Measurements from ENCODE around the gene DPM1.
"Not testable (repeated sequence)": the region's sequence is repeated elsewhere in the genome, so short reads cannot be mapped to it uniquely, and the experiment has no call there.

DPM1 gene

GRCh38 chr20:50980071-50980681 is 21.8 kb upstream of the DPM1 start:
- no peak for DNase-seq (ENCODE audit: low read depth)

GRCh38 chr20:50978533-50978932 is 20.2 kb upstream of the DPM1 start:
- DNase-seq (ENCODE audit: low read depth): not testable (repeated sequence)

GRCh38 chr20:50977066-50978021 is 19.0 kb upstream of the DPM1 start:
- DNase-seq (ENCODE audit: low read depth): no peak

DNA sequence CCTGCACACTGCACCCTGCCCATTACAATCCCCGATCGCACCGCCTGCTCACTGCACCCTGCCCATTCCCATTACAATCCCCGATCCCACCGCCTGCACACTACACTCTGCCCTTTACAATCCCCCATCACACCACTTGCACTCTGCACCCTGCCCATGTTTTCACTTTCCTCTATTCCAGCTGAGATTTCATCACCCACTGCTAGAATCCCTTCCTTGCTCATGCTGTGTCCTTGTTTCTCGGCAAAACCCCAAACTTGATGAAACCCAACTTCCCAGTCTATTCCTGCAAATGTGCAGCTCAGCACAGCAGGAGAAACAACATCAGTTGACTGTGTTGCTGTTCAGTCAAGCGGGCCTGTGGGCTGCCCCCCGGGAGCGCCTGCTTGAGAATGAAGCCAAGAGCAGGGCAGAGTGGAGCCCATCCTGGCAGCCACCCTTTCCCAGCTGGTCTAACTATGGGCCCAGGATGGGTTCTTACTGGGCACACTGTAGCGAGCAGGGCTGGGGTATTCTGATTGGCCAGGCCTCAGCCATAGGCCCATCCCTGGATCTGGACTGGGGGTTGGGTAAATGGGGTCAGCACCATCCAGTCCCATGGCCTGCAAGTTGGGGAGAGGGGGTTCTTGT is 17.5 kb upstream of the DPM1 start:
- DNase-seq (ENCODE audit: low read depth): no peak

DNA sequence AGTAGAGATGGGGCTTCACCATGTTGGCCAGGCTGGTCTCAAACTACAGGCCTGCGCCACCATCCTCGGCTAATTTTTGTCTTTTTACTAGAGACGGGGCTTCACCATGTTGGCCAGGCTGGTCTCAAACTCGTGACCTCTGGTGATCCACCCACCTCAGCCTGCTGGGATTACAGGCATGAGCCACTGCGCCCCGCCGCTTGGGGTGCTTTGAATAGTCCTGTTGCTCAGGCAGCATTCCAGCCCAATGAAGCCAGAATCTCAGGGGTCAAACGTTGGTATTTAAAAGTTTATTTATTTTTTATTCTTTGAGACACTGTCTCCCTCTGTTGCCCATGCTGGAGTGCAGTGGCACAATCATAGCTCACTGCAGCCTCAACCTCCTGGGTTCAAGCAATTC is 11.6 kb upstream of the DPM1 start:
- DNase-seq (ENCODE audit: low read depth): no peak

GRCh38 chr20:50969435-50969834 is 11.1 kb upstream of the DPM1 start:
- no peak for DNase-seq (ENCODE audit: low read depth)

GRCh38 chr20:50968289-50968688 is 10.0 kb upstream of the DPM1 start:
- no peak for DNase-seq (ENCODE audit: low read depth)

GRCh38 chr20:50967586-50967985 is 9.3 kb upstream of the DPM1 start:
- DNase-seq (ENCODE audit: low read depth): no peak

DNA sequence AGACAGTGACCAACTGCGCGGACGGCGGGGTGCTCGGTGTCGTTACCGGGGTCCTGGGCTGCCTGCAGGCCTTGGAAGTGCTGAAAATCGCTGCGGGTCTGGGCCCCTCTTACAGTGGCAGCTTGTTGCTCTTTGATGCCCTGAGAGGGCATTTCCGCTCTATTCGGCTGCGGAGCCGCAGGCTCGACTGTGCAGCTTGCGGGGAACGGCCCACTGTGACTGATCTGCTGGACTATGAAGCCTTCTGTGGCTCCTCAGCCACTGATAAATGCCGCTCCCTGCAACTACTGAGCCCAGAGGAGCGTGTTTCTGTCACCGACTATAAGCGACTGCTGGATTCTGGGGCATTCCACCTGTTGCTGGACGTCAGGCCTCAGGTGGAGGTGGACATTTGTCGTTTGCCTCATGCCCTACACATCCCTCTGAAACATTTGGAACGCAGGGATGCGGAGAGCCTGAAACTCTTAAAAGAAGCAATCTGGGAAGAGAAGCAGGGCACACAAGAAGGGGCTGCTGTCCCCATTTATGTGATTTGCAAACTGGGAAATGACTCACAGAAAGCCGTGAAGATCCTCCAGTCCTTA is 1.3 kb upstream of the DPM1 start:
- no peak for DNase-seq (ENCODE audit: low read depth)

GRCh38 chr20:50958615-50959542 is 547 bp upstream of the DPM1 start, which contains the start of gene MOCS3:
Gene MOCS3 (plus strand): TSS chr20:50958818. CDS start chr20:50958843, 25 bp downstream.
- DNase-seq (ENCODE audit: low read depth): peak; percentile 64

DNA sequence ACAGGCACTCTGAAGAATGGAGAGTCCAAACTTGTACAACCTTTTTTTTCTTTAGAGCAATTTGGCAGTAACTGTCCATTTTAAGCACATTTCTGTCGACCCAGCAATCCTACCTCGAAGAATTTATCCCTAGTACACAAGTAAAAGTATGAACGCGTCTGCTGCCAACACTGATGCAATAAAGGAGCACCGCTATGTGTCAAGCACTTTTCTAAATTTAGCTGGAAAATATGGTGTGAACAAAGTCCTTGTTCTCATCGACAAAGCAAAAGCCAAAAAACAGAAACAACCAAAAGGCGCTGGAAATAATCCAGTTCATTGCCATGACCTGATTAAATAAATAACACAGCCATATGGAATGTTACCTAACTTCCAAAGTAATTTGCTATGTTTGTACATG is 1.1 kb downstream of the DPM1 start:
- no peak for DNase-seq (ENCODE audit: low read depth)

- no peak for DNase-seq (ENCODE audit: low read depth)
Measured at GRCh38 chr20:50953821-50954220, 4.5 kb downstream of the DPM1 start.

GRCh38 chr20:50953196-50953595 is 5.1 kb downstream of the DPM1 start:
- no peak for DNase-seq (ENCODE audit: low read depth)

DNA sequence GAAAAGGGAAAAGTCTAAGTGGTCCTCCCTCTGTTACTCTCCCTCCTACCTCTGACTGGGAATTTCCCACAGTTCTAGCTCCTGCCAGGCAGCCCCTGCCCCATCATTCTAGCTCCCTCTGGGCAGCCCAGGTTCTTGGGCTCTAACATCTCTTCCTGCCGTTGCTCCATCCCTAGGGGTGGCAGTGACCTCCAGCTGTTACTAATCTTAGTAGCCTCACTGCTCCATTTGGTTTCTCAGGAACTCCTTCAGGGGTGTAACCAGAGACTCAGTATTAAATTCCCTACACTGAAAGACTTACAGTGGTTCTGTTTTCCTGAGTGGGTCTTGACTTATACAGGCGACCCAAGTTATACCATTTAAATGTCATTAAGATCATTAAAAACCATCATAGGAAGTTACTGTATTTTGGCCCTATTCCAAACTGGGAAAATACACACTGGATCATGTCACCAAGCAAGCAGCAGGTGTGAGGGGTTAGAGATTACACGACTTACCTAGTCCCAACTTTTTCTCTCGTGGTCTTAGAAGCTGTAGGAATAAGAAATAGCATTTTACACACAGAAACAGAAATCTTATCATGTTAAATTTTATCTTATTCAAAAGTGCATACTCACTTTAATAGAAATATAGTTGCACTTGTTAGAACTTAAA is 10.1 kb downstream of the DPM1 start:
- no peak for DNase-seq (ENCODE audit: low read depth)

DNA sequence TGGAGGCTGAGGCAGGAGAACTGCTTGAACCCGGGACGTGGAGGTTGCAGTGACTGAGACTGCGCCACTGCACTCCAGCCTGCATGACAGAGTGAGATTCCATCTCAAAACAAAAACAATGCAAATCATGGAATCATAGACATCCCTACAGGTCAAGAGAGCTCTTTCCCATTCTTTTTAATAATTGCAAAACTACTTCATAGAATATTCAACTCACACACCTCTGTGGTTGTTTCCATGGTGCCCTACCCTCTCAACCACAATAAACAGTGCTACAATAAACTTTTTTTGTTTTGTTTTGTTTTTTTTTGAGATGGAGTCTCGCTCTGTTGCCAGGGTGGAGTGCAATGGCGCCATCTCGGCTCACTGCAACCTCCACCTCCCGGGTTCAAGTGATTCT is 15.3 kb downstream of the DPM1 start:
- no peak for DNase-seq (ENCODE audit: low read depth)

DNA sequence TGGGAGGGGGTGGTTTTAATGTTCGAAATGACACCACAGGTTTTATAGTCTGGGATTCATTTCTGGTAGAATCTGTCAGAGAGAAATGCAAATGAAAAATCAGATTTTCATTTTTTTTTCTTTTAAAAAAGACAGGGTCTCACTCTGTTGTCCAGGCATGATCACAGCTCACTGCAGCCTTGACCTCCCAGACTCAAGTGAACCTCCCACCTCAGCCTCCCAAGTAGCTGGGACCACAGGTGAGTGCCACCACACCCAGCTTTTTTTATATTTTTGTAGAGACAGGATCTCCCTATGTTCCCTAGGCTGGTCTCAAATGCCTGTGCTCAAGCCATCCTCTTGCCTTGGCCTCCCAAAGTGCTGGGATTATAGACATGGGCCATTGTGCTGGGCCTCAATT is 24.7 kb downstream of the DPM1 start:
- no peak for DNase-seq (ENCODE audit: low read depth)

- DNase-seq (ENCODE audit: low read depth): no peak
Measured at GRCh38 chr20:50932691-50933280, 25.5 kb downstream of the DPM1 start.

DNA sequence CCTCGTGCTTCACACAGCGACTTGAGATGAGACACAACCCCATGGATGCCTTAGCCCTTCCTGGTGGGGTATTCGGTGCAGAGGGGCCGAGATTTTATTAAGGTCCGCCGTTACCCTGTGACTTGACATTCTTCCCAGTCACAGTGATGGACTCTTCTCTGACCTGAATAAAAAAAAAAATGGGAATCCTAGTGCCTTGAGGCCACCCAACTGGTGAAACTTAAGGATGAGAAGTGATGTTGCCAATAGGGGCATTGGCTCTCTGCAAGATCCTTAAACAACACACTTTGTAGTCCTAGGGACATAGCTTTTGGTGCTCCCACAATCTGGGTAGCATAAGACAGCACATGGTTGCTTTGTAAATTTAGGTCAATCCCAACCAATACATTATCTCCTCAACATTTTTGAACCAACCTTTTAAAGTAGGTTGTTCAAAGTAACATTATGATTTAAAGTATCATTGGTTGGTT is 26.3 kb downstream of the DPM1 start:
- no peak for DNase-seq (ENCODE audit: low read depth)

GRCh38 chr20:50931306-50932015 is 26.9 kb downstream of the DPM1 start, which contains the start of gene ADNP:
Gene ADNP (minus strand): TSS chr20:50931437. CDS start chr20:50903996, 27,441 bp downstream.
- peak; percentile 81 for DNase-seq (ENCODE audit: low read depth)

DNA sequence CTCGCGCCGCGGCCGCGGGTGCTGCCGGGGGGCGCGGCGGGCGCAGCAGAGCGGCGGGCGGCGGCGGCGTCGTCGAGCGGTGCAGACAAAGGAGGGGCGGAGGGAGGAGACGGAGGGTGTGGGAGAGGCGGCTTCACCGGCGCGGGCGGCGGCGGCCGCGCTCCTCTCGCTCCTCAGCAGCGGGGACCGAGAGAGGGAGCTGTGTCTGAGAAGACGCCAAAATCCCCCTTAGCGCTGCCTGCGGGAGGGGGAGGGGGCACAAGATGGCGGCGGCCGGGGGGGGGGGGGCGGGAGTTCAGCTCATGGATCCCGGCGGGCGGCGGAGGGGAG is 27.4 kb downstream of the DPM1 start:
- DNase-seq (ENCODE audit: low read depth): no peak
